Left cardiac atrium (tissue), 4 donors: ENCODE measurements around the gene HAUS3. TPM values are rescaled to one million over a fixed set of nuclear protein-coding genes. Genes with fewer than 3 reads are reported as not detected.
A peak's percentile ranks its signal among the peaks of the same experiment; 100 is the strongest.
"Not testable (repeated sequence)": the region's sequence is repeated elsewhere in the genome, so short reads cannot be mapped to it uniquely, and the experiment has no call there.

Experiments used
- ATAC-seq, 2 donors: fragments of 200-7000 bp; cut with Tn5 transposase; one replicate each; pipeline ENCODE4 v1.9.1; 2020; ENCODE audit warnings: mild to moderate bottlenecking in 2 of 2, moderate library complexity in 2 of 2
- DNase-seq: peaks from one replicate; pipeline ENCODE4 v3.0.0-alpha.2; 2020
- intact Hi-C, 2 donors: fragments of 100-400 bp; cut with DNase I; formaldehyde crosslinking; loops; one replicate each; pipeline versions ENCODE4 v1.14.1 to v1.15.1; 2022 to 2023
- total RNA-seq, 2 donors: library from RNA; stranded (reverse); fragmentation: NEBNext Ultra II Directional; extraction: Animal tissue kit (Norgen Biotek cat#: 25700); gene quantifications; one replicate each; pipeline ENCODE4 v1.2.1, GENCODE V29; 2021
- donor health status: DM: no; HTN: yes; CAD: no.
- donor health status: DM: no; HTN: yes; CAD: no; lungs with severe emphysema.
- donor health status: DM: yes; HTN: yes; CAD: no.
- donor health status: Dilated cardiomyopathy.

HAUS3 gene
- total RNA-seq, 2 donors from 2014 or later = 6.7 to 7.3 TPM

DNA sequence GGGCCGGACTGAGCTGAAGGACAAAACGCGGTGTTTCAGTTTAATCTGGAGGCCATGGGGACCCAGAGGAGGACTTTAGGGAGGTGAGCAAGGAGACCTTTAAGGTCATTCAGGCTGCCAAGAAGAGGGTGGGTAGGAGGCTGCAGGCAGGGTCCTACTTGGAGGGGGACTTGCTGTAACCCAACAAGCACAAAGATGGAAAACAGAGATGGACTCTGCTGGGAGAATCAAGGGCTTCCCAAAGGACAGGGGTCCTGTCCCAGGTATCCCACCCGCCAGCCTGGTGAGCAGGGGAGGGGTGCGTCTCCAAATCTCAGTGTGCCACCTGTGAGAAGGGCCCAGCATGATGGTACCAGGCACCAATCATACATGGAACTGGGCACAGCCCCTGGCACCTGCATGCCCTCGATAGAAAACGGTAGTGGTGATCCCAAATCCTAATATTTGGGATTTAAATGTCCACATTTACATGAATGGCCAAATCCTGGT is 3.9 kb upstream of the HAUS3 start:
- intact Hi-C loops = loop anchor here in 1 of 2 donors (10.0 kb wide), 1 partner anchor 169 kb away; the partner anchor contains the start of genes CFAP99 and ZFYVE28
- DNase-seq = no peak
- no peak for ATAC-seq

DNA sequence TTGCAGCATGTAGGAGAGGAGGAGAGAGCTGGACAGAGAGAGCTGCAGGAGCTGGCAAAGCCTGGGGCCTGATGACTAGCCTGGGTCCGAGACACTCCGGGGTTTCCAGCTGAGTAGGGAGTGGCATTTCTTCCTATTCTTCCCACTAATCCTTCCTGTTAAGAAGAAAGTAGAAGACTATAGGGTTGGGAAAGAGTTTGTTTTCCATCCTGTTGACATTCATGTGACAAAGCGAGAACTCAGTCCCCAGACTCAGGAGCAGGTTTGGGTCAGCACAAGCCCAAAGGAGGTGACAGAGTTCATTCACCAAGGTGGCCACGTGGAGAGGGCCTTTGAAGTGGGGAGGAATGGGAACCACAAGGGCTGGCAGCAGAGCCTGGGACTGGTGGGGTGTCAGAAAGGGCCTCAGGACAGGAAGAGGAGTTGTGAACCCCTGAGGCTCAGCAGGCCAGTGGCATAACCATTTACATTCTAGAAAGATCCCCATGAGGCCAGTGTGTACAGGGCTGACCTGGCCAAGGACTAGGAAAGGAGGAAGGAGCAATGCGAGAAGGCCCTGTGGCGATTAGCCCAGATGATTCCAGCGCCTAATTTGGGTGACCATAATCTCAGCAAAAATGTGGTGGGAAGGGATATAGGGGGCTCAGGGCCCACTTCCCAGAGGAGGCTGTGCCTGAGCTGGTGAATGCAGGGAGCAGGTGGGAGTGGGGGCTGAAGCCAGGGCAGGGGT is 3.3 kb upstream of the HAUS3 start:
- intact Hi-C loops = loop anchor here in 1 of 2 donors (10.0 kb wide), 1 partner anchor 170 kb away; the partner anchor contains the start of genes CFAP99 and ZFYVE28
- no peak for ATAC-seq

DNA sequence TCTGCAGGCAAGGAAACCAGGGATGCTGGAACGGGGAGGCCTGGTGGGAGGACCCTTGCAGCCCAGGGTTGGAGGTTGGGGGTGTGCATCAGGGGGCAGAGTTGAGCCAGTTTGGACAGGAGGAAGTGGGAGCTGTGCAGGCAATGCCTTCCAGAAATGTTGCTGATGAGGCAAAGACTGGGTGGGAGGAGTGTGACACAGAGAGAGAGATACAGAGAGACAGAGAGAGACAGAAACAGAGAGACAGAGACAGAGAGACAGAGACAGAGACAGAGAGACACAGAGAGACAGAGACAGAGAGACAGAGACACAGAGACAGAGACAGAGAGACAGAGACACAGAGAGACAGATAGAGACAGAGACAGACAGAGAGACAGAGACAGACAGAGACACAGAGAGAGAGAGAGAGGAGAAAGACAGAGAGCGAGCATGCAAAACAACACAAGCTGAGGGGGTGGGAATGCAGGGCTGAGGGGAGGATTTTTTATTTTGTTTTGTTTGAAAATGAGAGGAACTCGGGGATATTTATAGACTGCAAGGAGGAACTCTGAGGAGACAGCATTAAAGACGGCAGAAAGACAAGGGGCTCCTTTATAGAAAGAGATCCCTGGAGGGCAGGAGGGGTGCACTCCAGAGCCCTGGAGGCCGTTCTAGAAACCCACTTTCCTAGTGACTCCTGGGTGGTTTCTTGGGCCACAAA is 1.9 kb upstream of the HAUS3 start:
- intact Hi-C loops = loop anchor here in 1 of 2 donors (10.0 kb wide), 1 partner anchor 171 kb away; the partner anchor contains the start of genes CFAP99 and ZFYVE28
- peak; percentile 12 to 20 for ATAC-seq
- DNase-seq = peak; percentile 59

More for the DNA sequence above, 3.3 kb upstream of the HAUS3 start:
- DNase-seq = no peak

DNA sequence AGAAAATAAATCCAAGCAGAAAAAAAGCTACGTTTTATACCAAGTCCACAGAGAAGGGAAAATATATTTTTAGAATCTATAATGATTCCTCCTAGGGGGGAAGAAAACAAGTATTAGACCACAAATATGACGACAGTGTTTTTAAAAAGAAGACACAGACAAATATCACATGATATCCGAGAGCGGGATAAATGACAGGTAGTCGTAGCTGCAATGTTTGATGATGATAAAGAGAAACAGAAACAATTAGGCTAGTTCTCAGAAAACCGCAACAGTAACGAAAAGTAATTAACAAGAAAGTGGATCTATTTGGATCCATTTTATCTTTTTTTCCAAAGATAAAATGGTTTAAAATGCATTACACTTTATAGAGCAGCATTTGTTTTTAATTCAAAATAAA is 918 bp downstream of the HAUS3 start:
- intact Hi-C loops = loop anchor here in 1 of 2 donors (10.0 kb wide), 1 partner anchor 174 kb away; the partner anchor contains the start of genes CFAP99 and ZFYVE28
- ATAC-seq (no peak), DNase-seq (no peak)

DNA sequence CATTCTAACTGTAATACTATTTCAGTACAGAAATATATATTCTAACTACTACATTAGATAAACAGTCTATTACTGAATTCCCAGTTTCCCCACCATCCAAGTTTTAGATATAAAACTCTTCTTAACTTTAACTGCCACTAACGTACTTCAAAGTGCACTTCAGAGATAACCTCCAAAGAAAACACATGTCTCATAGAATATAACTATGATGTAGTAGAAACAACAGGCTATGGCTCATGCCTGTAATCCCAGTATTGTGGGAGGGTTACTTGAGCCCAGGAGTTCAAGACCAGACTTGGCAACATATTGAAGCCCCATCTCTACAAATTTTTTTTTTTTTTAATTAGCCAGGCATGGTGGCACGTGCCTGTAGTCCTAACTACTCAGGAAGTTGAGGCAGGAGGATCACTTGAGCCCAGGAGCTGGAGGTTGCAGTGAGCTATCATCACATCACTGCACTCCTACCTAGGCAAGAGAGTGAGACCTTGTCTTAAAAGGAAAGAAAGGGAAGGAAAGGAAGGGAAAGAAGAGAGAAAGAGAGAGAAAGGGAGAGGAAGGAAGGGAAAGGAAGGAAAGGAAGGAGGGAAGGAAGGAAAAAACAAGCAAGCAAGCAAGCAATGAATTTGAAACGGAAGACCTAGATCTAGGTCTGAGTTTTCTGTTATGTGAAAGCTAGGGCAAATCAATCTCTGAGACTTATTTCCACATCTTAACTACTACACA is 4.8 kb downstream of the HAUS3 start:
- ATAC-seq = no peak
- intact Hi-C loops = no loop called here
- DNase-seq = no peak

DNA sequence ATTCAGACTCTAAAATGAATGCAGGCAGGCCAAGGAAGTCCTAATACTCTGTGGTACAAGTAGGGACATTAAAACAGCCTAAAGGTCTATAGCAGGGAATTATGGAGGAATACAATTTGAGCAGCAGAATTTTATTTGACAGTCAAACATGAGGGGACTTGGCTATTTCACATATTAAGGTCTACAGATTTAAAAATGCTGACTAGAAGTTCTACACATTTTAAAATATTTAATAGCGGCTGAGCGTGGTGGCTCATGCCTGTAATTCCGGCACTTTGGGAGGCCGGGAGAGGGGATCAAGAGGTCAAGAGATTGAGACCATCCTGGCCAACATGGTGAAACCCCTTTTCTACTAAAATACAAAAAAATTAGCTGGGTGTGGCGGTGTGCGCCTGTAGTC is 10.8 kb downstream of the HAUS3 start:
- no peak for DNase-seq
- no peak for ATAC-seq
- intact Hi-C loops = no loop called here

DNA sequence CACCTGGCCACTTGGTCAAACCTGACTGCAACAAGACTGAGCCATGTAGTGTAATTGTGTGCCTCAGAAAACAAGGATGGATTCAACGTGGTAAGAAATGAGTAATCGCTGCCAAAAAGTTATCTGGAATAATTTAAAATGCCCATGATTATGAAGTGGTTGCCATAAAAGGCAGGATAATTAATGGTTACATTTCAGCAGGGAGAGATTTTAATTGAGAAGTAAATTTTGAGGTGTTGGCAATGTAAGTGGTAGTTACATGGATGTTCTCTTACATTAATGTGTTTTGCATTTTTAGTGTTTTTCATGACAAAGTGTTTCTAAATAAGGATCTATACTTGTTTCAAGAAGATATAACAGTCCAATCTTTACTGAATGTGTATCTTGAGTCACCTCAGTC is 15.7 kb downstream of the HAUS3 start:
- DNase-seq (no peak), ATAC-seq (no peak)
- intact Hi-C loops = no loop called here

DNA sequence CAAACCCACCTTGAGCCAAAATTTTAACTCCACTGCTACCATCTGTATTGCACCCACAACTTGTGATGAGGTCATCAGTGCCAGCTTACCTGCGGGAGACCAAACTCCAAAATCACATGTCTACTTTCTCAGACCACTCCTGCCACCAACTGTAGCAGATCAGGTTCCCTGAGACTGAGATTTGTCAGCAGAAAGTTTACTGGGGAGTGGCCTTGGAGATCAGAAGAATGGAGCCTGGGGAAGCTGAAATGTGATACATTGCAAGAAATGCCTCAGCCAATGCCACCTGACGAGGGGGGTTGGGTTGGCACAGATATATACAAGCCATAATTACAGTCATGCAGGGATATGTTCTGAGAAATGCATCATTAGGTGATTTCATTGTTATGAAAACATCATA is 19.1 kb downstream of the HAUS3 start:
- ATAC-seq = no peak
- no peak for DNase-seq
- intact Hi-C loops = loop anchor here (5.0 kb wide), 2 partner anchors 204 to 239 kb away; no protein-coding TSS in a partner anchor

DNA sequence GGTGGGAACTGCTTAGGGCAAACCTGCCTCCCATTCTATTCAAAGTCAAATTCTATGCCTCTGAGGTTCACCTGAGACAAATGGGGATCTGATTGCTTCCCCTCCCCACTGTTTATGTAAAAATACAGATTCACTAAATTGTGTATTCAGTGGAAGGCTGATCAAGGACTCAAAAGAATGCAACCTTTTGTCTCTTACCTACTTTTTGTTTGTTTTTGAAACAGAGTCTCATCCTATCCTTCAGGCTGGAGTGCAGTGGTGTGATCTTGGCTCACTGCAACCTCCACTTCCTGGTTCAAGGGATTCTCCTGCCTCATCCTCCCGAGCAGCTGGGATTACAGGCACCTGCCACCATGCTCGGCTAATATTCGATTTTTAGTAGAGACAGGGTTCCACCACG is 20.5 kb downstream of the HAUS3 start:
- not testable (repeated sequence) for ATAC-seq, DNase-seq
- intact Hi-C loops = loop anchor here (5.0 kb wide), 2 partner anchors 206 to 241 kb away; no protein-coding TSS in a partner anchor

DNA sequence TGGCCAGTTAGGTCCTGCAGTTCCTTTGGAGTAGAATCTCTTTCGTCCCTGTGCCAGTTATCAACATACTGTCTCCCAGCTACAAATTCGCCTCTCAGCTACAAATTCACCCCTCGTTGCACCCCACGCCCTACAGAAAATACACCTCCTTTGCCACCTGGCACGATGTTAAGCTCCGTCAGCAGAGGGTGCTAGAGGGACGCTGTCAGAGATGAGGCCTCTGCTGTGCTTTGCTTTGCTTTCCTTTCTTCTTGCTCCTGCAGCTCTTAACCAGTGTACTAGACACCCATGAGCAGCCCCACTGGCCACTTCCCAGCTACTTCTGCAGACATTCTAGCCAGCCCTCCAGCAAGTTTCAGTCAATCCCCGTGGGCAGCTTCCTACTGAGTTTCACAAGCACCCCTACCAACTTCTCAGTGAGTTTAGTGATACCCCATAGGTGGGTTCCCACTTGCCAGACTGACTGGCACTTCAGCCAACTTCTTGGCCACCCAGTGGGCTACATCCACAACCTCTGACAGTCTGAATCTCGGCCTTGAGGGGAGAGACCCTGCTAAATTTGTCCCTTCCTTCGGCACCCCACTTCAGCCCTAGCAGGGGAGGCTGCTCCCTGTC is 21.8 kb downstream of the HAUS3 start:
- DNase-seq (peak; percentile 69), ATAC-seq (peak; percentile 88 to 95)
- intact Hi-C loops = loop anchor here (5.0 kb wide), 2 partner anchors 207 to 242 kb away; no protein-coding TSS in a partner anchor

DNA sequence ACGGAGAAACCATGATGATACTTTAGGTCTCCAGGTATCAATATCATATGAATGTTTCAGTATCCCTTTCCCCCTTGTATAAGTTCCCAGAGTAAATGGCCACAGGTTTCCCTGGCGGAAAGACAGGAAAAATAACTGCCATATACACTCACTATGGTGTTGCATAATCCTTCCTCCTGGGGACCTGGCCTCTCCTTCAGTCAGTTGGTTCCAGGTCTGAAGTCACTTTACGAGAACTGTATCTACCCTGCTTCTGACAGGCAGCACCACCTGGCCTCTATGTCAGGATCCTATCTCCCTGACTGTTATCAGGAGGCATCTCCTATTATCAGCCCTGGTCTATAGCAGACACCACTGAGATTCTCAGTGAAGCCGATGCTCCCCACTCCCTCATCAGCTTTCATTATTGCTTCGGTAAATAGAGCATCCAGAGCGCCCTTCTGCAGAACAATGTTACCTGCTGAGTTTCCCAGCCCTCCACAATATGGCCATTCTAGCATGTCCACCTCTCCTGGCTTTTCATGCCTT is 22.6 kb downstream of the HAUS3 start:
- ATAC-seq (no peak), DNase-seq (no peak)
- intact Hi-C loops = loop anchor here in 1 of 2 donors (2.0 kb wide), 1 partner anchor 222 kb away; no protein-coding TSS in a partner anchor

DNA sequence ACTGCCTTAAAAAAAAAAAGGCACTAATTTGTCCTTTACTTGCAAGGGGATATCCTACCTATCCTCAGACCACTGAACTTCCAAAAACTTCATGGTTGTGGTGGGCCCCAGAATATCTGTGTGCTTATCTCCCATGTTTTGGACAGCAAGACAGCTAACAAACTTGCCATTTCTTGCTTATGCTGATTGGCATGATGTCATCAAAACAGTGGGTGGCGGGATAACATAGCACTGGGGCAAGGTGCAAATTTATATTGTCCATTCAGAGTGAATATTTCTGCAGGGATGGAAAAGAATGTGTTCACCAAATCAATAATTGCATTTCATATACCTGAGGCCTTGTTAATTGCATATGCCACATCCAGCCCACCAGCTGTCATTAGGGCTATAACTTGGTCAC is 23.5 kb downstream of the HAUS3 start:
- intact Hi-C loops = loop anchor here in 1 of 2 donors (2.0 kb wide), 1 partner anchor 222 kb away; no protein-coding TSS in a partner anchor
- ATAC-seq (no peak), DNase-seq (no peak)

DNA sequence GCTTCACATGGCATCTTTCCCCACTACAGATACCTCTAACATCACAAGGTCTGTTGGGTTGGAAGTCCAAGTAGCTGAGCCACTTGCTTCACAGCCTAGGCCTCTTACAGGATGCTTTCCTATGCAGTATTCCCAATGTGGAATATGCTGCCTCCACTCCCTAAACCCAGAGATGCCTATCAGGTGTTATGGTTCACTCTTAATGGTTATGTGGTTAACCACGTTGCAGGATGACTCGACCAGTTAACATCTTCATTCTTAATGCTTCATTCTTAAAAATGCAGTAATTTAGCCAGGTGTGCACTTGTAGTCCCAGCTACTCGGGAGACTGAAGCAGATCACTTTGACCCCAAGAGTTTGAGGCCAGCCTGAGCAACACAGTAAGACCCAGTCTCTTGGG is 24.2 kb downstream of the HAUS3 start:
- ATAC-seq = no peak
- DNase-seq = no peak
- intact Hi-C loops = loop anchor here in 1 of 2 donors (2.0 kb wide), 1 partner anchor 223 kb away; no protein-coding TSS in a partner anchor

DNA sequence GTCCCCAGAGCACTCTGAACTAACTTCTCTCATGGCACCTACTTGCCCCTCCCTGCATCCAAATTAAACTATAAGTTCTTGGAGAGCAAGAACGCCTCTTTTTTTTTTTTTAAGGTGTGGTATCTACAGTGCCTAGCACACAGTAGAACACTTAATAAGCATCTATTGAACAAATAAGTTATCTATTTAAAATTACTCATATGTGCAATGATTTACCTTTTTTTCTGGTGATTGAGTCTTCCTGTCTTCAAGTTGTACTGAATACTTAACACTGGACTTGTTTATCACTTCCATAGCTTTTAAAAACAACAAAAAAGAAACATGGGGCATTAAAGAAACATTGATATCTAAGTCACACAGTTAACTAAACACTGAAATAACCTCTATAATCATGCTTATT is 29.1 kb downstream of the HAUS3 start:
- ATAC-seq (no peak), DNase-seq (no peak)
- intact Hi-C loops = no loop called here

DNA sequence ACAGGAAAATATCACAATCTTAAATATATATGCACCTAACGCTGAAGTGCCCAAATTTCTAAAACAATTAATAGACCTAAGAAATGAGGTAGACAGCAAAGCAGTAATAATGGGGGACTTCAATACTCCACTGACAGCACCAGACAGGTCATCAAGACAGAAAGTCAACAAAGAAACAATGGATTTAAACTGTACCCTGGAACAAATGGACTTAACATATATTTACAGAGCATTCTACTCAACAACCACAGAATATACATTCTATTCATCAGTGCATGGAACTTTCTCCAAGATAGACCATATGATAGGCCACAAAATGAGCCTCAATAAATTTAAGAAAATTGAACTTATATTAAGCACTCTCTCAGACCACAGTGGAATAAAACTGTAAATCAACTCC is 39.1 kb downstream of the HAUS3 start:
- DNase-seq, ATAC-seq, intact Hi-C loops: not testable (repeated sequence)

DNA sequence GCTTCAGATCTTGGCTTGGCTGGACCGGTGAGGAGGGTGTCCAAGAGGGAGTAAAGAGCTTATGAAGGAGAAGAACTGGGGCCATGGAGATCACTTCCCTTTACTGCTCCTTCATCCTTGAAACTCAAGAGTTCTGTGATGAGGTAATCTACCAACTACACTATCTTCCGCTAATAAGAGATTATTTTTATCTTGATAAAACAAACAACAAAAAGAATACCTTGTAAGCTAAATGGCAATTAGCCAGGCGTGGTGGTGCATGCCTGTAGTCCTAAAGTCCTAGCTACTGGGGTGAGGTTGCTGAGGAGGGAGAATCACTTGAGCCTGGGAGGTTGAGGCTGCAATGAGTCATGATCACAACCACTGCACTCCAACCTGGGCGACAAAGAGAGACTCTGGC is 47.4 kb downstream of the HAUS3 start:
- DNase-seq = no peak
- intact Hi-C loops = no loop called here
- no peak for ATAC-seq

DNA sequence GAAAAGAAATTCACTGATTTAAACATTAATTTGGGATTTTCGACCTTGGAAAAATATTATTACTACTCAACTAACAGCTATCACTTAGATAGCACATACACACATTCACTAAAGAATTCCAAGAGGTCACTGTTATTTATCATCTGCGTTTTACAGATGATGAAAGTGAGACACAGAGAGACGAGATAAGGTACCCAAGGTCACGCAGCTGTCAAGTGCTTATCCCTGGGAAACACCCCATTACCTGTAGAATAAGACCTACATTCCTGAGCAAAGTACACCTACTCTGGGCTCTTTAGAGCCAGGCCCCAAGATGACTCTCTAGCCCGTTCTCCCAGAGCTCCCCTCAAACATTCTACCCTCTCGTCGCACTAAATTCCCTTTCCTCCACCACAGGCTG is 48.6 kb downstream of the HAUS3 start:
- intact Hi-C loops = no loop called here
- no peak for DNase-seq
- ATAC-seq = no peak

DNA sequence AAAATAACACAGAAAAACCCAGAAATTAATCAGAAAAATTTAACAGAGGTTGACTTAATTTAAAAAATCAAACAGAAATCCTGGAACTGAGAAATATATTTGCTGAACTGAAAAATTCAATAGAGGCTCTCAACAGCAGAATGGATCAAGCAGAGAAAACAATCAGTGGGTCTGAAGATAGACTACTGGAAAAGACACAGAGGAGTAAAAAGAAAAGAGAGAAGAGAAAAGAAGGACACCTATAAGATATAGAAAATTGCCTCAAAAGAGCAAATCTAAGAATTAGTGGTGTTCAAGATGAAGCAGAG is 55.1 kb downstream of the HAUS3 start:
- DNase-seq (no peak), ATAC-seq (no peak)
- intact Hi-C loops = no loop called here
